GM21367 (cell line): ENCODE data around the gene BBX.

Experiments
- ATAC-seq: cut with Tn5 transposase; IDR thresholded peaks from one replicate; pipeline ENCODE4 v1.9.1; 2021; ENCODE audit not compliant: unreplicated experiment

Gene BBX

GRCh38 chr3:107598926-107599771, 76.4 kb downstream of the BBX start:
- peak; percentile 93 for ATAC-seq

DNA sequence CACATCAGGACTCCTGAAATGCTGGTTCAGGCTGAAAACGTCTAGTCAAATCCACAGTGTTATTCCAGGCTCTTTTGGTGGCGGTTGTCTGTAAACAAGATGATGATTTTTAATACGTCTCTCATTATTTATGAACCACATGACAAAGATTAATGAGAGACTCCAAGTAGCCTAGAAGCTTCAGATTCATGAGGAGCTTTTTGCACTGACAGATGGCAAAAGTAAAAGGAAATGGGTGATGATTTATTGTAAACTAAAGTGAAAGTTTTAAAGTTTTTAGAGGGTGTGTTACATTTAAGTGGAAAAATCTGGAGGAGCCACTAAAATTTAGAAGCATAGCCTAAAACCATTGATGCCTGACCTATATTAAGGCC, 77.0 kb downstream of the BBX start:
- ATAC-seq, result no peak

GRCh38 chr3:107600780-107601179, 78.0 kb downstream of the BBX start:
- no peak for ATAC-seq

DNA sequence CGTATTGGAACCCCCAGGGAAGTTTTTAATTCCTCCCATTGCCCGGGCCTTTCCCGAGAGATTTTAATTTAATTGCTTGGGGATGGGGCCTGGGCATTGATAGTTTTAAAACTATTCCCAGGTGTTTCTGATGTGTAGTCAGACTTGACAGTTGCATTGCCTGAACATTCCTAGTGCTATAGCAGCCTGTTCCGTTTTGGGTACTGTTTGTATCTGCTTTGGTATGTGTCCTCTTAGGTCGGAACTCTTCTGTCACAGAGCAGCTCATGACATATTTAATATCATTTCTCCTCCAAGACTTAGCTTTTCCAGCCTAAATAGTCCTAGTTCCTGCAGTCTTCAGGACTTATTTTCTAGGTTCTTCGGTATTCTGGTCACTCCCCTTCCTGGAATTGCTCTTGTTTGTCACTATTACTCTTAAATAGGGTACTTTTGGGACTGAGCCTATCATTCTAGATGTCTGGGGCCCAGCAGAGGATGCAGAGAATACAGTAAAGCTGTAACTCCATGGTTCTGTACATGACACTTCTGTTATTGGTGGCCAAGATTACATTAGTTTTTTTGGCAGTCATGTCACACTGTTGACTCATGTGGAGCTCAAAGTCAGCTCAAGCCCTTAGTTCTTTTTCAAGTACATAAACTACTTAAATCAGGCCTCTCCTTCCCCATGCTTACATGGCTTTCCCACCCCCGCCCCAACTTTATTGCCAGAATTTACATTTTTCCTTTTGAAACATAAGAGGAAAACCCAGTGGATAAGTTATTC, 81.5 kb downstream of the BBX start:
- ATAC-seq, result no peak

DNA sequence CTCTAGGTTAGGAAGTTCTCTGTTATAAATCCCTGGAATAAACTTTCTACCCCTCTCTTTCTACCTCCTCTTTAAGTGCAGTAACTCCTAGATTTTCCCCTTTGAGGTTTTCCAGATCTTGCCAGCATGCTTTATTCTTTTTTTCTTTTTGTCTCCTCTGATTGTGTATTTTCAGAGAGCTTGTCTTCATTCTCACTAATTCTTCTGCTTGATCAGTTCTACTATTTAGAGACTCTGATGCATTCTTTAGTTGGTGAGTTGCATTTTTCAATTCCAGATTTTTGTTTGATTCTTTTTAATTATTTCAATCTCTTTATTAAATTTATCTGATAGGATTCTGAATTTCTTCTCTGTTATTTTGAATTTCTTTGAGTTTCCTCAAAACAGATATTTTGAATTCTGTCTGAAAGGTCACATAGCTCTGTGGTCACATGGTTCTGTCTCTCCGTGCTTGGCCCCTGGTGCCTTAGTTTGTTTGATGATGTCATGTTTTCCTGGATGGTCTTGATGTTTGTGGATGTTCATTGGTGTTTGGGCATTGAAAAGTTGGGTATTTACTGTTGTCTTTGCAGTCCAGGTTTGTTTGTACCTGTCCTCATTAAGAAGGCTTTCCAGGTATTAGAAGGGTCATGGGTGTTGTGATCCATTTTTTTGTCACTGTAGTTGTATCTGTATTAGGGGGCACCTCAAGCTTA, 89.2 kb downstream of the BBX start:
- no peak for ATAC-seq

DNA sequence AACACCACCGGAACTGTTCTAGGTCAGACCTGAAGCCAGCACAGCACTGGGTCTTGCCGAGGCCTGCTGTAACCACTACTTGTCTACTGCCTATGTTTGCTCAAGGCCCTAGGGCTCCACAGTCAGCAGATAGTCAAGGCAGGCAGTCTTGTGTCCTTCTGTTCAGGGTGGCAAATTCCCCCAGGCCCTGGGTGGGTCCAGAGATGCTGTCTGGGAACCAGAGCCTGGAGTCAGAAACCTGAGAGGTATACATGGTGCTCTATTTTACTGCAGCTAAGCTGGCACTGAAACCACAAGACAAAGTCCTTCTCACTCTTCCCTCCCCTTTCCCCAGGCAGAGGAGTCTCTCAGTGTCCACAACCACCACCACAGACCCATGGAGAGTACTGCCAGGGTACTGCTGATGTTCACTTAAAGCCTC, 89.9 kb downstream of the BBX start:
- ATAC-seq, result no peak

DNA sequence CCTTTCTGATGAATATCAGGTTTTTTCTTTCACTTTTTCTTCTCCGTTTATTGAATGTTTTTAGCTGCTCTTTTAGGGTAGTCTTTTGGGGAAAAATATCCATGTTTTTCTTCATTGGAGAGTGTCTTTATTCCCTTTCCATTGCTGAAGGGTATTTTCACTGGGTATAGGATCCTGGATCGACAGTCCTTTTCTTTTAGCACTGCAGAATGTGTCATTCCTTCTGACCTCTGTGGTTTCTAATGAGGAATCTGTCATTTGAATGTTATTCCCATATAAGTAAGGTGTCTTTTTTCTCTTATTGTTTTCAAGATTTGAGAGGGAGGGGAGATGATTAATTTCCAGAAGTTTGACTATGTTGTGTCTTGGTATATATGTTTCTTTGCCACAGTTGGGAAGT, 96.8 kb downstream of the BBX start:
- no peak for ATAC-seq

- ATAC-seq, result no peak
Measured at GRCh38 chr3:107620534-107620933, 97.8 kb downstream of the BBX start.

DNA sequence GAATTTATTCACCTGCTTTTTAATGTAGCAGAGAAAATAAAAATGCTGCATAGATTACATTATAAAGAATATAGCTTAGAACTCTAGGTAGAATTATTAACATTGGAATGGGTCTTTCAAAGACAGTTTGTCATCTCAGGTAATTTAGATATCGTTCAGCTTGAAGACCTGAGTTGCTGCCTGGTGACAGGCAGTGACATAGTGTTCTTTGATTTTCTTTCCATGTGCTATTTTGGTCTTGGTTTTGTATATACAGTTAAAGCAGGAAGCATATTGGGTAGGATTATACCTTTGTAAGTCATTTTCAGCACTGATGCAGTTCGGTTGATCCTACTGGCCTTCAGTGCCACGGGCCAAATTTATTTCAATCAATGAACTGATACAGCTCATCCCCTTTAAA, 98.7 kb downstream of the BBX start:
- no peak for ATAC-seq

GRCh38 chr3:107627962-107628542, 105.3 kb downstream of the BBX start:
- ATAC-seq, result no peak

DNA sequence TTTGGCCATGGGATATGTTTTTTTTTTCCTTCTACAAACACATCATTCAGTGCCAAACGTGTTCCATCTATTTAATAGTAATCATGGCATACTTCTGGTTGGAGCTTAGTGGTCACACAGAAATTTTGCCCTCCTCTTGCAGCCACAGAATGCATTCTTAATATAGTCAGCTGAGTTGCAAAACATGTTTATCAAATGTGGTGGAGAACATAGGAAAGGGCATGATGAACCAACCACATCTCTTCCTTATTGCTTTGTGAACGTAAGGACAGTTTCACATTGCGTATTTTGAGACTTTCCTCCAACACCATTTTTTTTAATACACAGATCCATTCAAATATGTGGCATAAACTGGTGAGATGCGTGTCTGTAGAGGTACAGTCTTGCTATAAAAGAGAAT, 106.8 kb downstream of the BBX start:
- no peak for ATAC-seq

DNA sequence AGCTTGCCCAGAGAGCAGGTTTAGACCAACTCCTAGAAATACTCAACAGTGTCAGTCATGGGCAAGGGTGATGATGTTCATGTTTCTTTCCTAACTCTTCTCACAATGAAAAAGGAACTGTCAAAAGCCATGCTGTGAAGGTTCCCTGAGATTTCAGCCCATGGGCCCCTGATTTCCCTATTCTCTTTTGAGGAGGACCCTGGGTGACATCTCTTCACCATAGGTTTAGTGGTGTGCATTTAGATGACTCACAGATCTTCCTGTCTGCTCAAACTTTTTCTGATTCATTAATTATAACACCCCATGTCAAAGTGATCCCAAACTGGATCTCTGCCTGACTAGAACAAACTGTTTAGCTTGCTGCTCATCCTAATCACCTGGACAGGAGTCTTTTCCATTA, 108.0 kb downstream of the BBX start:
- ATAC-seq, result no peak

GRCh38 chr3:107632576-107632975, 109.8 kb downstream of the BBX start:
- no peak for ATAC-seq

GRCh38 chr3:107633327-107634098, 110.8 kb downstream of the BBX start:
- ATAC-seq, result peak; percentile 93

DNA sequence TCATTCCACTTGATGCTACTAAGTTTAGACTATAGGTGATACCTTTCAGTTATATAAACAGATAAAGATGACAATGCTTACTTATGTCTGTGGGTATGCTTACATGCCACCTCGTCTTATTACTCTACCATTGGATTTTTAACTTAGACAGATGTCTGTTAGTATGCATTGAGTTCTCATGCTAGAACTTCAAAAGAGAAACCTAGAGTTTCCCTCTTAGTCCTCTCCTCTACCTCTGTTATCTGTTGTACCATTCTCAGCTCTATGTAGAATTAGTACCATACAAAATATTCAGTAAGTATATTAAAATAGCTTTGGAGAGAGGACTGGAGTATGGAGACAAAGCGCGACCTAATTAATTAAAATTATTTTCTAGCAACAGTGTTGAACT, 111.3 kb downstream of the BBX start:
- ATAC-seq, result peak; percentile 40

DNA sequence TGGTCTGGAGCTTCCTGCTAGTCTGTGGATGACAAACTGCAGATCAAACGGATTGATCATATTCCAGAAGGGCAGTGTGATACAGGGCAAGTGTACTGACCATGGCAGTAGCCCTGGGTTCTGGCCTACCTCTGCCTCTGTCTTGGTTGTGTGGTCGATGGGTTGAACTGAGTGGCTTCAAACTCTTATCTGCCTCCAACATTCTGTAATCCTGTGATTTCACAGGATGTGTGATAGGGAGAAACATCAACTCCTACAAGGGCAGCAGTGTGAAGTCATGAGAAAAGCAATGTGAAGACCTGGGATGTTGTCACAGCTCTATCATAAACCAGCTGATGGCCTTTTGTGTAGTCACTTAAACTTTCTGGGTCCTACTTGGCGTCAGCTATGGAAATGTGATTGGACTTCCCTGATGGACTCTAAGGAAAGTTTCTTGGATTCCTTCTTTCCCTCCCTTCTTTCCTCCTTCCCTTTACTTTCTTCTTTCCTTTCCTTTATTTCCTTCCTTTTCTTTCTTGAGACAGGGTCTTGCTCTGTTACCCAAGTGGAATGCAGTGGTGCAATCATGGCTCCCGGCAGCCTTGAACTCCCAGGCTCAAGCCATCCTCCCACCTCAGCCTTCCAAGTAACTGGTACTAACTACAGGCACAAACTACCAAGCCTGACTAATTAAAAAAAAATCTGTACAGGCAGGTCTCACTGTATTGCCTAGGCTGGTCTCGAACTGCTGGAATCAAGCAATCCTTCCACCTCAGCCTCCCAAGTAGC, 114.8 kb downstream of the BBX start:
- ATAC-seq, result no peak

DNA sequence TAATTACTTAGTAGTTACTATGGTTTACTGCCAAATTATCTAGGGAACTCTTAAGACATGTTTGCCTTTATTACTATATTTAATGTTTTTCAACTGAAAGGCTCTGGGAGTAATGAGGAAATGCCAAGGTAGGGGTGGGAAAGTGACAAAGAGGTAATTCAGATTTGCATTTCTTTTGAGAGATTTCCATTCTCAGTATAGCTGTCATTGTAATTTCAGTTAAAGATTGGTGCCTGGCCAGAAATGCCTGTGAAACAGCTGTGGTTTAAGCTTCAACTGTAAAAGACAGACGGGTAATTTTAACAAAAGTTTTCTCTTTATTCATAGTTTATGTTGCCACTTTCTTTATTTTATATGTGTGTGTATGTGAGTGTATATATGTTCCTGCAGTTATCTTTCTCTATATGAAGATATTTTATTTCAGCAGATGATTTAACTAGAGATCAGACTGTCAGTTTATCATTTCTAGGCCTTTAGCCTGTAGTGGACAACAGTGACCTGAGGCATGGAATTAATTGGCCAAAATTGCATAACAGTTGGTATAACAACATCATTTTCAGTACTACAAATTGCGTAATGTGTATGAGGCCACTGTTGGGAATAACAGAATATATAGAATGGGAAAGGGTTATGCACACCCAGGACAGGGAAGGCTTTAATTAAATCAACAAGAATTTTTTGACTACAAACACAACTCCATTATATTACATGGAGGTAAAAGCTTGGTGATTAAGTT, 119.0 kb downstream of the BBX start:
- ATAC-seq, result no peak

- ATAC-seq, result no peak
Measured at GRCh38 chr3:107643038-107643883, 120.5 kb downstream of the BBX start.
